Endothelial cell of umbilical vein (primary cell): ENCODE results near the gene CYGB. TPM values are rescaled to one million over a fixed set of nuclear protein-coding genes. Genes with fewer than 3 reads are reported as not detected.

Source experiments
- BruUV-seq: library from RNA; stranded (reverse); fragments of 400-500 nt; replicated peaks from 2 replicates; lab custom pipeline; 2021; lab: Mats Ljungman, UMichigan
- CTCF ChIA-PET: fragments of 300-600, 350-600 bp; sonication (Branson Sonifier 250); formaldehyde crosslinking; loops from one replicate; lab custom pipeline; 2021; ENCODE audit warnings: antibody characterized with exemption, inconsistent platforms; lab: Charles Lee
- POLR2A ChIA-PET: fragments of 300-600, 350-600 bp; sonication (Branson Sonifier 250); formaldehyde crosslinking; loops from one replicate; lab custom pipeline; 2021; ENCODE audit warnings: antibody characterized with exemption, inconsistent platforms; lab: Charles Lee
- DNase-seq: peaks from one replicate; pipeline ENCODE4 v3.0.0-alpha.2; 2011; ENCODE audit warnings: low read depth, low spot score
- FAIRE-seq: peaks from 2 replicates; lab custom pipeline; 2011; peaks lifted over from hg19 to GRCh38; lab: Jason Lieb, UNC
- H2AFZ ChIP-seq: 2 replicates; pipeline ENCODE4 v1.6.0; 2012; ENCODE audit warnings: low read depth, low read length, control low read depth, inconsistent platforms
- H3K27ac ChIP-seq: 2 replicates; pipeline ENCODE4 v1.5.1; 2011; ENCODE audit warnings: low read depth, mild to moderate bottlenecking, control low read depth, low read length, moderate library complexity; ENCODE audit not compliant: insufficient read depth
- H3K27me3 ChIP-seq, 2 experiments: 2 replicates each; pipeline versions ENCODE4 v1.6.0 to v1.6.1; 2011; ENCODE audit warnings: low read length in 2 of 2, mixed read lengths in 1 of 2; ENCODE audit not compliant: control insufficient read depth in 2 of 2, insufficient read depth in 2 of 2
- H3K36me3 ChIP-seq, 2 experiments: 2 replicates in 1 of 2; 3 replicates in 1 of 2; pipeline ENCODE4 v1.5.1; 2011; ENCODE audit warnings: low read length in 2 of 2, mild to moderate bottlenecking in 1 of 2, moderate library complexity in 1 of 2; ENCODE audit not compliant: control insufficient read depth in 2 of 2, insufficient read depth in 2 of 2; ENCODE audit errors: extremely low read depth in 1 of 2
- H3K4me1 ChIP-seq: 3 replicates; pipeline ENCODE4 v1.5.1; 2011; ENCODE audit warnings: mild to moderate bottlenecking, low read length; ENCODE audit not compliant: control insufficient read depth, insufficient read depth; ENCODE audit errors: extremely low read depth
- H3K4me2 ChIP-seq: 2 replicates; pipeline ENCODE4 v1.6.1; 2011; ENCODE audit warnings: low read length, control low read depth, mixed read lengths; ENCODE audit not compliant: insufficient read depth
- H3K4me3 ChIP-seq, 3 experiments: fragments of 200-600 bp in 1 of 3; sonication (generic), shearing (Covaris generic) in 1 of 3; replicated peaks in 1 of 3; 2 replicates each; pipeline ENCODE4 v1.5.1; 2011 to 2016; ENCODE audit warnings: control low read depth in 3 of 3, low read length in 3 of 3, mild to moderate bottlenecking in 2 of 3, inconsistent platforms in 1 of 3, low read depth in 1 of 3, moderate library complexity in 1 of 3; ENCODE audit not compliant: insufficient read depth in 1 of 3
- H3K79me2 ChIP-seq: 2 replicates; pipeline ENCODE4 v1.6.0; 2012; ENCODE audit warnings: low read length, inconsistent platforms; ENCODE audit not compliant: control insufficient read depth, insufficient read depth
- H3K9ac ChIP-seq: replicated peaks from 2 replicates; pipeline ENCODE3; 2011; ENCODE audit warnings: low read length, control low read depth; ENCODE audit not compliant: insufficient read depth; ENCODE audit errors: extremely low read depth
- H3K9me1 ChIP-seq: replicated peaks from 3 replicates; pipeline ENCODE4 v1.6.0; 2011; ENCODE audit warnings: mild to moderate bottlenecking, low read length; ENCODE audit not compliant: control insufficient read depth, insufficient read depth; ENCODE audit errors: extremely low read depth
- H3K9me3 ChIP-seq: replicated peaks from 2 replicates; pipeline ENCODE4 v1.5.1; 2012; ENCODE audit warnings: low read length, inconsistent platforms; ENCODE audit not compliant: control insufficient read depth, insufficient read depth
- H4K20me1 ChIP-seq: replicated peaks from 2 replicates; pipeline ENCODE3; 2011; ENCODE audit warnings: mild to moderate bottlenecking, low read length; ENCODE audit not compliant: control insufficient read depth, insufficient read depth; ENCODE audit errors: extremely low read depth
- CTCF ChIP-seq, 2 donors: IDR thresholded peaks; 1 replicate in 1 of 2; 2 replicates in 1 of 2; pipeline ENCODE4 v1.5.1; 2011; ENCODE audit warnings: low read length in 2 of 2, mild to moderate bottlenecking in 2 of 2, moderate library complexity in 2 of 2, control low read depth in 1 of 2, inconsistent platforms in 1 of 2, low read depth in 1 of 2; ENCODE audit not compliant: insufficient read depth in 1 of 2; ENCODE audit errors: extremely low read depth in 1 of 2
- EZH2 ChIP-seq: IDR thresholded peaks from 2 replicates; pipeline ENCODE4 v1.6.1; 2012; ENCODE audit warnings: borderline replicate concordance, low read depth, mild to moderate bottlenecking, moderate library complexity, low read length, inconsistent platforms; ENCODE audit not compliant: severe bottlenecking
- FOS ChIP-seq: IDR thresholded peaks from 2 replicates; pipeline ENCODE4 v1.6.1; 2011; ENCODE audit warnings: mild to moderate bottlenecking, low read length, moderate library complexity, borderline replicate concordance; ENCODE audit not compliant: insufficient read depth
- GATA2 ChIP-seq: IDR thresholded peaks from 2 replicates; pipeline ENCODE4 v1.7.0; 2011; ENCODE audit warnings: low read depth, mild to moderate bottlenecking, moderate library complexity, mixed read lengths, low read length; ENCODE audit not compliant: insufficient read length, insufficient read depth
- JUN ChIP-seq: IDR thresholded peaks from 2 replicates; pipeline ENCODE4 v1.6.1; 2011; ENCODE audit warnings: borderline replicate concordance, low read depth; ENCODE audit not compliant: insufficient read length, insufficient read depth
- MYC ChIP-seq: IDR thresholded peaks from one replicate; pipeline ENCODE4 v1.6.1; 2011; ENCODE audit warnings: mild to moderate bottlenecking, low read depth, low read length
- POLR2A ChIP-seq: IDR thresholded peaks from 2 replicates; pipeline ENCODE4 v1.6.1; 2012; ENCODE audit warnings: low read depth, mild to moderate bottlenecking, control low read depth, low read length
- POLR2AphosphoS5 ChIP-seq: IDR thresholded peaks from 2 replicates; pipeline ENCODE4 v1.6.1; 2012; ENCODE audit warnings: low read depth, mild to moderate bottlenecking, control low read depth, low read length, moderate library complexity; ENCODE audit not compliant: insufficient read depth
- dilution Hi-C: fragments of 300-500 bp; cut with MboI; formaldehyde crosslinking; loops from one replicate; pipeline ENCODE4 v1.15.0; 2019; ENCODE audit warnings: low sequenced_read_pairs; ENCODE audit not compliant: extremely low pct_ligation_motif_present
- intact Hi-C: fragments of 100-400 bp; cut with micrococcal nuclease; formaldehyde crosslinking; loops from one replicate; pipeline ENCODE4 v1.10.0; 2022
- polyA plus RNA-seq, 4 experiments: library from polyadenylated mRNA; depleted of rRNA in 3 of 4; stranded (reverse) in 3 of 4; unstranded in 1 of 4; fragments of >200 nt; gene quantifications; 2 replicates each; pipeline versions ENCODE4 v1.2.1 to v1.2.3, GENCODE V29; 2011 to 2012; ENCODE audit warnings: missing spikeins in 1 of 4
- total RNA-seq: library from RNA; stranded (reverse); gene quantifications from 2 replicates; pipeline ENCODE4 v1.2.3, GENCODE V29; 2021
- TF ChIP-seq, protein P1 (sequence below): IDR thresholded peaks from 2 replicates; pipeline ENCODE4 v1.6.1; 2011; ENCODE audit not compliant: insufficient read depth, insufficient read length

The CYGB gene
- total and polyA plus RNA-seq, 2 donors (not counting 3 experiments of a cell fraction or from before 2014, with no cell fraction given) = 0.22 to 0.91 TPM

- ChIA-PET POLR2A (no interaction called here), CTCF (interaction anchor here (0.8 to 2.4 kb wide), 10 partner anchors 9 to 112 kb away, joined by 3 to 10 read pairs (median 6); partner anchors contain the start of genes AANAT and ST6GALNAC2)
- no peak for TF ChIP-seq GATA2
- TF ChIP-seq FOS = no peak
- TF ChIP-seq EZH2 = no peak
- TF ChIP-seq MYC = no peak
- no peak for TF ChIP-seq POLR2A
- no peak for TF ChIP-seq JUN
- no peak for TF ChIP-seq POLR2AphosphoS5
- TF ChIP-seq, protein P1, sequence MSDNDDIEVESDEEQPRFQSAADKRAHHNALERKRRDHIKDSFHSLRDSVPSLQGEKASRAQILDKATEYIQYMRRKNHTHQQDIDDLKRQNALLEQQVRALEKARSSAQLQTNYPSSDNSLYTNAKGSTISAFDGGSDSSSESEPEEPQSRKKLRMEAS = no peak
- TF ChIP-seq CTCF (IDR thresholded peaks at IDR 0.05; ENCODE audit: extremely low read depth in 1 of 2, insufficient read depth in 1 of 2, low read depth in 1 of 2, low read length in 2 of 2) = no peak
- intact Hi-C loops = no loop called here
- Histone ChIP-seq H3K9me3 (no peaks in the 10 kb centered on the region), H3K4me1 (no peaks in the 10 kb centered on the region), H3K27me3 (peaks cover 0 to 4% of the 10 kb centered on the region in 2 experiments), H3K27ac (no peak overlapping the region), H2AFZ (no peak overlapping the region), H3K9me1 (no peaks in the 10 kb centered on the region), H3K9ac (no peak overlapping the region), H3K36me3 (no peaks in the 10 kb centered on the region), H3K4me3 (no peak overlapping the region), H3K4me2 (no peak overlapping the region), H4K20me1 (no peaks in the 10 kb centered on the region), H3K79me2 (no peaks in the 10 kb centered on the region)
- no peak for FAIRE-seq
- dilution Hi-C loops = no loop called here
- DNase-seq = no peak
- no TSS peak for BruUV-seq
These were observed 25.7 kb downstream of the CYGB start for GRCh38 chr17:76511668-76512365.
